T1000 (cell line): Measurements from ENCODE around the gene RBMS1.

Source experiments
- DNase-seq: peaks from one replicate; lab custom pipeline; 2025; ENCODE audit warnings: mixed read lengths; lab: John Stamatoyannopoulos, UW

The RBMS1 gene

DNA sequence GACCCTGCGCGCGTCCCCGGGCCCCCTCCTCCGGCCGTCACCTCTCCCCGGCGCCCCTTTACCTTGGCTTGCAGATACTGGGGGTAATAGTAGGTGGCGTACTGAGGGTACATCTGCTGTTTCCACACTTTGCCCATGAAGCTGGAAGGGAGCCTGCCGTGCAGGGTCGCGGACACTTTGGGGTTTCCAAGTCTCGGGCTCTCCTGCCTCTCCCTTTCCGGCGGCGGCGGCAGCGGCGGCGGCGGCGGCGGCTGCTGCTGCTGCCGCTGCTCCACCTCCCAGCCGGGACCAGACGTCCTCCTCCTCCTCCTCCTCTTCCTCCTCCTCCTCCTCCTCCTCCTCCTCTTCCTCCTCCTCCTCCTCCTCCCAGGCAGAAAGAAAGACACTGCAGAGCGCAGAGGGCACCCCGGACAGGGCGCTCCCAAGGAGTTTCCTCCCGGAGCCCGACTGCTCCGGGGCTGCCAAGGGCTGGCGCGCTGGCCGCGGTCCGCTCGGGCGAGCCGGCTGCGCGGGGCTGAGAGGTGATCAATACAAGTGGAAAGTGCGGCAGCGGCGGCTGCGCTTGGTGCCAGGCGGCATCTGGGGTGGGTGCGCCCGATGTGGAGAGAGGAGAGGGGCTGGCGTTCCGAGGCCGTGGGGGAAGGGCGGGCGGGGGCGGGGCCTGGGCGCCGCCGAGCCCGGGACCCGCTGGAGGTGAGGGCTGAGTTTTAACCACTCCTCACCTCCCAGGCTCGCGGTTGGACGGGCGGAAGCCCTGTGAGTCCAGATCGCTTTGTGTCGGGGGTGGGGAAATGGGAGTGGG lies at the start of gene RBMS1:
TSS of gene RBMS1 (minus strand) at position 581 of the 802 bp plus-strand sequence. CDS start at position 137, 444 bp downstream.
- peak; percentile 51 for DNase-seq

GRCh38 chr2:160541745-160542144 lies 48.1 kb upstream of the RBMS1 start:
- DNase-seq = no peak

DNA sequence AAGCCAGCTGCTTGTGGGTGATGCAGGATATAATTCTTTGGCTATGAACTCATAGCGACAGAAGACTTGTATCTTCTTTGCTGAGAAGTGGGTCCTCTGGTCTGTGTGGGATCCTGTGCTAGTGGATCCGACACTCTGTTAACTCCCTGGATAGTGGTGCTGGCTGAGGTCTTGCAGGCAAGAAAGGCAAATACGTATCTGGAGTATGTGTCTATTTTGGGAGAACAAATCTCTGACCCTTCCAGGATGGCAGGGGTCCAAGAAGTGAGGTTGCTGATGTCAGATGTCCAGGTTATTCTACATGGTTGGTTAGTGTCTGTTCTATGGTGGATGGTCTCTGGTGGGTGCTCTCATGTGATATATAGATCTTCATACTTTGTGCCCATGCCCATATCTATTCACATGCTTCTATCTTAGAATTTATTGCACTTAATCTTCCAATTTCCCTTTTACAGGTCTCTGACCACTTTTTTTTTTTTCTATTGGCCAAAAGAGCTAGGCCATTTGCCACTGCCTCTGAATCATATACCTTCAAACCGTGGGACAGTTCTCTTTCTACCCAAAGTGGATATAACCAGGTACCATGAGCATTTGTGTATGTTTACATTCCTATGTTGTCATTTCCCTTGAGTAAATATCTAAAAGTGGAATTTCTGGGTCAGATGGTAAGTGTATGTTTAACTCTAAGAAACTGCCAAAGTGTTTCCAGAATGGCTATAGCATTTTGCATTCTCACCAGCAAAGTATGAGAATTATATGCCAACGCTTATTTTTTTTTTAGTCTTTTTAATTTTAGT lies 45.1 kb upstream of the RBMS1 start:
- no peak for DNase-seq

- DNase-seq = no peak
Measured at GRCh38 chr2:160538115-160538514, 44.5 kb upstream of the RBMS1 start.

- no peak for DNase-seq
Measured at GRCh38 chr2:160534996-160535395, 41.4 kb upstream of the RBMS1 start.

- DNase-seq = no peak
Measured at GRCh38 chr2:160534249-160534648, 40.6 kb upstream of the RBMS1 start.

- DNase-seq = no peak
Measured at GRCh38 chr2:160533482-160533881, 39.9 kb upstream of the RBMS1 start.

- DNase-seq = no peak
Measured at GRCh38 chr2:160532388-160532787, 38.8 kb upstream of the RBMS1 start.

- no peak for DNase-seq
Measured at GRCh38 chr2:160522951-160523710, 29.5 kb upstream of the RBMS1 start.

DNA sequence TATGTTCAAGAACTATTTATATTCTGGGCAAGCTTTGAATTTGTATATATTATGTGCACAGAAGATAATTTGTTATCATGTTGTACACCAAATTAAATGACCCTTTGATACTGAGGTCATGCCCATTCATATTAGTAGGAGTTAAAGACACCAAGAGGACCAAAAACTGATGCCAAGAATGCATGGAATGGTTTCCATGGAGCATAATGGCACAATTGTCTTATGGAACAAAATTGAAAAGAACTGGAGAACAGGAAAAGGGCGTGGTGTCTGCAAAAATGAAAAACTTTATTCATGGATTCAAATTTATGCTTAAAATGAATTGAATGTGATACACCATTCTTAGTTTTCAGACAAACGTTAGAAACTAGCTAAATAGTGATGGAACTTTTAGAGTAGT lies 24.1 kb upstream of the RBMS1 start:
- DNase-seq = no peak

DNA sequence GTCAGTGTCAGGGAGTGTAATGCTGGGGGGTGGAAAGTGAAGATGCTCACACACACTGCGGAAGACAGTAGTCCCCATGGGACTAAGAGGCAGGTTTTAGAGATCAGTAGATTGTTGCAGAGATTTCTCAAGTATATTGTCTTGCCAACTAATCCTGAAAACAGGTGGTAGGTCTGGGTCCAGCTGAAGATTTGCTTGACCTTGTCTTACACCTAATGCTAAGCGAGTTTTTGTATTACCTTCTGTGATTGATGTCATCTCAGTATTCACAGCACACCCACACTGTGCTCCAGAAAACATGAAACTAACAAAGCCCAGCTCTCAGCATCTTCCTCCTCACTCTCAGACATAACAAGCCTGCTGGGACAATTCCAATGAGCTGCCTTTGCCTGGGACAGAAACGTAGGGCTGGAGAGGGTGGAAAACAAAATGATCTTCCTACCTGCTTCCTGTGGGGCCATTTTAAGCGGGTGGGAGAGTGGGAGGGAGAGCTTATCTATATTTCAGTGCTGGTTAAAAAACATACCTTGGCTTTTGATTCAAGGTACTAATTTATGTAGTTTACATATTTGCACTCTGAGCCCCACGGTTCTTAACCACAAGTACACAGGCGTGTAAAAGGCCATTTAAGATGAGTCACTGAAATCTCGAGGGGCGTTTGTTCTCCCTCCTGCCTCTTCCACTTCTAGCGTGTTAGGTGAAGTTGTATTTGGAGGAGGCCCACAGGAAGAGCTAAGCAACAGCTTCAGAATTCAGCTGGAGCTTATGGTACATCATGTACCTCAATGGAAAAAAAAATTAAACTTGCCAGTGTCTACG lies 23.1 kb upstream of the RBMS1 start:
- DNase-seq = no peak

DNA sequence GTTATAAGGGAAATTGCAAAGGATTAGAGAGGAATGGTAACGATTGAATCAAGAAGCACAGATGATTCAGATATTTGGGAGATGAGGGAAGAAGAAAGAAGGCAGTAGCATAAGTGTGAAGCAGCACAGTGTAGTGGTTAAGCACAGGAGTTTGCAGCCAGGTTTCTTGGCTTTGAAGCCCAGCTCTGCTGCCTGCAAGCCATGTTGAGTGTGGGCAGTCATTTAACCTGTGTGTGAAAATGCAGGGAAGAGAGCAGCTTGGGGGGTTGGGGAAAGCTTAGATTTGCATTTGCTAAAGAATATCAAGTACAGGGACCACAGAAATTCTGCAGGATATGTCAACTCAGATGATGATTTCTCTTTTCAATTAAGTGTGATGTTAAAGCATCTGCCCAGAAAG lies 21.5 kb upstream of the RBMS1 start:
- no peak for DNase-seq

DNA sequence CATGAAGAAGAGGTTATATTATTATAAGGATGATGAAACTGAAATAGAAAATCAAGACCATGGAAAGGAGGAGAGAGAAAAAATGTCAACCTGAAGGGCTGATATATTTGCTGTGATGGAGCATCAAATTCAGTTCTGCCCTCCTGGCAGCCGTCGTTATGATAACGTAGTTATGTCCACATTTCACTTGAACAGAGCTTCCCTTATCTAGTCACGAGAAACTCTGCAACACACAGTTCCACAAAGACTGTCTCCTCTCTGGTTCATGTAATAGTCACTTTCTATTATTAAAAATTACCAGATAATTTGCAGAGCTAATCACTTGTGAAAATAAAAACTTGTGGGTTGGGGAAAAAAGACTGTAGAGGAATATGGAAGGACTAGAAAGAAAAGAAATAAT lies 19.5 kb upstream of the RBMS1 start:
- no peak for DNase-seq

- no peak for DNase-seq
Measured at GRCh38 chr2:160512491-160512890, 18.9 kb upstream of the RBMS1 start.

DNA sequence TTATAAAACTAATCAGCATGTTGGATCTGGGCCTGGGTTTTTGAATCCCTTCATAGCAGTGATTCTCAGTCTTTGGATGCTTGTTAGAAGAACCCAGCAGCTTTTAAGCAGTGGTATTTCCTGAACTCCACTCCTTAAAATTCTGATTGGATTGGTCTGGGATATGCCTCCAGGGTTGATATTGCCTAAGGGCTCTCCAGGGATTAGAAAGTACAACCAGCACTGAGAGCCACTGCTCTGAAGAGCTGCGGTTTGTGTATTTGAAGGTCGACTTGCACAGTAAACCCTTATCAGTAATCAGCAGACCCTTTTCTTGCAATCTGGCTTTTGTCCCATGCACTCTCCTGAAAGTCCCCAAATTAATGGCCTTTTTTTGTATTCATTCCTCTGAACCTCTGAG lies 17.0 kb upstream of the RBMS1 start:
- DNase-seq = peak; percentile 32

- no peak for DNase-seq
Measured at GRCh38 chr2:160509016-160509415, 15.4 kb upstream of the RBMS1 start.

- no peak for DNase-seq
Measured at GRCh38 chr2:160507464-160507863, 13.9 kb upstream of the RBMS1 start.

DNA sequence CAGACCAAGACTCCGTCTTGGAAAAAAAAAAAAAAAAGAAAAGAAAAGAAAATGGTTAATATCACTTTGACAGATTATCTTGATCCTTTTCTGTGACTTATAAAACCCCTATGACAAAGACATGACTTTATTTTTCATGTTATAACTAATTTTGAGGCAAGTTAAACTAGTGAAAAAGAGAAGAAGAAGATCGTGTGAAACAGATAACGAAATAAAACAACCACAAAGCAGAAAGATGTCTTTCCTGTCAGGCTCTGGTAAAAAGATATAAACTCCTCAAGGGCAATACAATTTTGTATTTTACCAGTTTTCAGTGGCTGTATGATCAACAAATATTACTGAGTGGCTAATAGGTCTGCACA lies 13.4 kb upstream of the RBMS1 start:
- no peak for DNase-seq

DNA sequence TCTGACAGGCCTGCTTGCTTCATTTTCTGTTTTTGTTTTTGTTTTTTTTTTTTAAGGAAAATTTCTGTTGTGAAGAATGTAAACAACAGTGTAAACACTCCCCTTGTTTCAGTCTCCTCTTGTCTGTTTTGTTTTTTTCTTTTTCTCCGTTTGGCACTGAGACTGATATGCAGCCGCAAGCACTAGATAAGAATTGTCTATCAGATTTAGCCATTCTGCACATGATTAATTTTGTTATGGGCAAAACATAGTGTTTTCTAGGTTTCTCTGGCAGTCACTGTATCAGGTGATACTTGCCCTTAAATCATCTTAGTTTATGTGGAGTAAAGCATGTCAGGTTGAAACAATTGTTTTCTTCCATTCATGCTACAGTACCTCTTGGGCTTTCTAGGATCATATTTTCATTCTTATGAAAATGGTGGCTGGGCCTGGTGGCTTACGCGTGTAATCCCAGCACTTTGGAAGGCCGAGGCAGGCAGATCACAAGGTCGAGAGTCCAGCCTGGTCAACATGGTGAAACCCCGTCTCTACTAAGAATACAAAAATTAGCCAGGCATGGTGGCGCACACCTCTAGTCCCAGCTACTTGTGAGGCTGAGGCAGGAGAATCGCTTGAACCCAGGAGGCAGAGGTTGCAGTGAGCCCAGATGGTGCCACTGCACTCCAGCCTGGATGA lies 12.9 kb upstream of the RBMS1 start:
- no peak for DNase-seq

DNA sequence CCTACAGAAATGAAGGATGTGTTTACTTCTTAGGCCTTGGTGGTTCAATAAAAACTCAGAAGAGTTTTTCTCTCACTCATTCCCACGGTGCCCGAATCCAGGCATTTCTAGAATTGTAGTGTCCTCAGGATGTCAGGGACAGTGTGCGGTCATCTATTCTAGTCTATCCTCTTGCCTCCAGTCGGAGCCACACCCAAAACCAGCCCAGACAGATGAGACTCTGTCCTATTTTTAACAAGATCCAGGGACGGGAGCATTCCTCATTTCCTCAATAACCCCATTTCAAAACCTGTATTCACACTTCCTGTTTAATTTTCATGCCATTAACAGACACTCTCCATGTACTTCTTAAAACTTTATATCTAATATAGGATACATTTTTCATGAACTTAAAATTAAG lies 11.6 kb upstream of the RBMS1 start:
- no peak for DNase-seq

DNA sequence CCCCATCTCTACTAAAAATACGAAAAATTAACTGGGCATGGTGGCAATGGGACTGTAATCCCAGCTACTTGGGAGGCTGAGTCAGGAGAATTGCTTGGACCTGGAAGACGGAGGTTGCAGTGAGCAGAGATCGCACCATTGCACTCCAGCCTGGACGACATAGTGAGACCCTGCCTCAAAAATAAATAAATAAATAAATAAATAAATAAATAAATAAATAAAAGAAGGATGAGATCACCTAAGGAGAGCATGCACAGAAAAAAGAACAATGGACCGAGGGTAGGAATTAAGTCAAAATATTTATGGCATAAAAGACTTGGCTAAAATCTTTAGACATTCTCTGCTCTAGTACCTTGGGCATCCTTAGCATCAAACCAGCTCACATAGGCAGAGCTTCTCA lies 8.9 kb upstream of the RBMS1 start:
- no peak for DNase-seq
